GM18861 (cell line): ENCODE data around the gene SOCS1.

Experiments
- ATAC-seq: cut with Tn5 transposase; IDR thresholded peaks from one replicate; pipeline ENCODE4 v1.9.1; 2021; ENCODE audit not compliant: unreplicated experiment

The SOCS1 gene

GRCh38 chr16:11289202-11289601, 33.2 kb upstream of the SOCS1 start:
- ATAC-seq = no peak

DNA sequence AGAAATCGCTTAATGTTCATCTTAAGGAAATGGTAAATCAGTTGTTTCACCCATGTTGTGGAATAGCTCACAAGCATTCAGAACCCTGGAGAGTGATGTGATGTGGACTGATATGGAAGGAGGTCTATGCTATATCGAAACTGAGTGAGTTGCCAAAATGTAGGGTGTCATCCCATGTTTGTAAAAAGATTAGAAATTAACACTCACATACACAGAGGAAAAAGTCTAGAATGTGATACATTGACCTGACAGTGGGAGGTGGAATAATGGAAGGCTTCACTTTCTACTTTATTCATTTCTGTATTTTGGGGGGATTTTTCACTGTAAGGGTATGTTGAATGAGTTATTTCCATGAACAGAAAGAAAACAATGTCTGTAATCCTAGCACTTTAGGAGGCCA, 29.8 kb upstream of the SOCS1 start:
- no peak for ATAC-seq

DNA sequence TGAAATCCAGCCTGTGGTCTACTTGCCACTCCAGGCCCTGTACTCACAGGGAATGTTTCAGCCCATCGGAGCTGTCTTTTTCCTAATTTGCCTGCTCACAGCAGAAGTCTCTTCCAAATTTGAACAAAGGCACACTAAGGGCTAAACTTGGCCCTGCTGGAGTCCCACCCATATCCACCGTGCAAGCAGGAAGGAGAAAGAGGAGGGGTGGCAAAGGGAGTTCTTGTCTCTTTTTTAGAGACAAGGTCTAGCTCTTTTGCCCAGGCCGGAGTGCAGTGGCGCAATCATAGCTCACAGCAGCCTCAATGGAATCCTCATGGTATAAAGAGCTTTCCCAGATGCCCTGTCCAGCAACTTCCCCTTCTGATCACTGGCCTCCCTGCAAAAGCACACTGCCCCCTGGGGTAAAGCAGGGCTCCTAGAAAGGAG, 27.8 kb upstream of the SOCS1 start:
- ATAC-seq = no peak

DNA sequence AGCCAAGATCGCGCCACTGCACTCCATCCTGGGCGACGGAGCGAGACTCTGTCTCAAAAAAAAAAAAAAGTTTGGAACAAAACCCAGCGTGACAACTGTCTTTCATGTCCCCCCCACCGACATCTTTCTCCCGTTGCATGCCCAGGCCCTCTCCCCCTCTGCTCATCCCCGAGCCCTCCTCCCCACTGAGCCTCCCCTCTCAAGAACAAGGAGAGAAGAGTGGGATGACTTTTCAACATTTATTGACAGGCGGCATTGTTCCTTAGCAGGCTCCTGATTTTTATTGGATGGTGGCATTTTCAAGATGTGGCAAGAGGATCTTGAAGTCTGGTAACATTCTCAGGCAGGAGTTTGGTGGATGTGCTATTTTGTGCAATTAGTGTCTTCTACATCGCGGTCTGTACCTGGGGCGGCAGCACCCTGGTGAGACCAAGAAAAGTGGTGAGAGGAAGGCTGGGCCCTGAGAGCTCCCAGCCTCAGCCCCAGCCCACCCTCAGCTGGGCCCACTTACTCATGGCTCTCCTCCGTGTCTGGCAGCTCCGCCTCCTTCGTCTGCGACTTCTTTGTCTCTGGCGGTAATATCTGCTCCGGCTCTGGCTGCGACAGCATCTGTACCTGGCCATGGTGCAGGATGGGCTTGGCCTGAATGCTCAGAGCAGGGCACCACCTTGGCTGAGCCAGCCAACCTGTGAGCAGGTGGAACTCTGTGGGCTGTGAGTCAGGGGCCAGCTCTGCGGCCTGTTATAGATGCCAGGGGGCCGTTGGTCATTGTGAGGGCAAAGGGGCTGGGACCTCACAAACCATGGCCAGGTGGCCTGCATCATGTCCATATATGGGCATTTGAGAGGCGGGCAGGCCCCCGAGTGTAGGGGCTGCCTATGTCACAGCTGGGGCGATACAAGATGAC, 24.9 kb upstream of the SOCS1 start, which contains the start of gene PRM1:
Gene PRM1 (minus strand): TSS at position 715 of the 907 bp plus-strand sequence. CDS start 92 bp downstream, at position 623.
- no peak for ATAC-seq

DNA sequence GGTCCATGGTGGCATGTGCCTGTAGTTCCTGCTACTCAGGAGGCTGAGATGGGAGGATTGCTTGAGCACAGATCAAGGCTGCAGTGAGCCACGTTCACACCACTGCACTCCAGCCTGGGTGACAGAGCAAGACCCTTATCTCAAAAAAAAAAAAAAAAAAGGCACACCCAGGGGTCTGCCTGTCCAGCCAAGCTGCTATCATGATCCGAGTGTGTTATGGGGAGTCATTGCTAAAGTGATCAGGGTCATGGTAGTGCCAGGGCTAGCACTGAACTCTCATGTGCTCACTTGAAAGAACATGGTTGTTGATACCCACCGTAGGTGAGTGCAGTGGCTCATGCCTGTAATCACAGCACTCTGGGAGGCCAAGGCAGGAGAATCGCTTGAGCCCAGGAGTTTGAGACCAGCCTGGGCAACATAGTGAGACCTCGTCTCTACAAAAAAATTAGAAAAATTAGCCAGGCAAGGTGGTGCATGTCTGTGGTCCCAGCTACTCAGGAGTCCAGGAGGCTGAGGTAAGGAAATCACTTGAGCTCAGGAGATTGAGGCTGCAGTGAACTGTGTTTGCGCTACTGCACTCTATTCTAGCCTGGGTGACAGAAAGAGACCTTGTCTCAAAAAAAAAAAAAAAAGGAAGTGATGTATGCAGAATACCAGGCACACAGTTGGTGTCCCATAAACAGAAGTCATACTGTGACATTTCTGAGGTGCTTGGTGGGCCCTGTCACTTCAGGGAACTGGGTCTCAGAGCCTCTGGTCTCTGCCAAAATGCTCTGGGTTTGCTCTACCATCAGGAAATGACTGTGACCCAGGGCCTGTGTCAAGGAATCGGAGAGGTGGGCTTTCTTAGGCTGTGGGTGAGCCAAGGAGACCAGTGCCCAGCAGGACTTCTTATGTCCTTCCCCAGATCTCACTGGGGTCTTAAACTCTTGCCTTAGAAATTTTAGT, 23.0 kb upstream of the SOCS1 start:
- no peak for ATAC-seq

GRCh38 chr16:11277607-11278337, 21.8 kb upstream of the SOCS1 start:
- ATAC-seq = no peak

DNA sequence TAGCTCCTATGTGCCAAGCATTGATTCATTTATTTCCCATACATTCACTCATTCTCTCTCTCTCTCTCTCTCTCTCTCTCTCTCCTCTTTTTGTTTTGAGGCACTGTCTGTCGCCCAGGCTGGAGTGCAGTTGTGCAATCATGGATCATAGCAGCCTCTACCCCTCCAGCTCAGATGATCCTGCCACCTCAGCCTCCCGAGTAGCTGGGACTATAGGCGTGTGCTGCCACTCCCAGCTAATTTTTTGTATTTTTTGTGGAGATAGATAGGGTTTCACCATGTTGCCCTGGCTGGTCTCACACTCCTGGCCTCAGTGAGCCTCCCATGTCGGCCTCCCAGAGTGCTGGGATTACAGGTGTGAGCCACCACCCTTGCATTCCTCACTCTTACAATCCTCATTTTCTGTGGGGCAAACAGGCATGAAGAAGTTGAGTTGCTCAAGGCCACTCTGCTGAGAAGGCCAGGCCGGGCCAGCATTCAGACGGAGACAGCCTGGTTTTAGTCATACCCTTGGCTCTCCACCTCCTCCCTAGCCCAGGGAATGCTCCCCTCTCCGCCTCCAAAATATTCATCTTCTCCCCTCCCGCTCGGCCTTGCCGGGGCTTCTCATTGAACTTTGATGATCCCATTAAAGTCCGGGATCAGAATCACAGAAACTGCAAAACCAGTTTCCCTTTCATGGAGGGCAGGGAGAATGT, 21.0 kb upstream of the SOCS1 start:
- no peak for ATAC-seq

DNA sequence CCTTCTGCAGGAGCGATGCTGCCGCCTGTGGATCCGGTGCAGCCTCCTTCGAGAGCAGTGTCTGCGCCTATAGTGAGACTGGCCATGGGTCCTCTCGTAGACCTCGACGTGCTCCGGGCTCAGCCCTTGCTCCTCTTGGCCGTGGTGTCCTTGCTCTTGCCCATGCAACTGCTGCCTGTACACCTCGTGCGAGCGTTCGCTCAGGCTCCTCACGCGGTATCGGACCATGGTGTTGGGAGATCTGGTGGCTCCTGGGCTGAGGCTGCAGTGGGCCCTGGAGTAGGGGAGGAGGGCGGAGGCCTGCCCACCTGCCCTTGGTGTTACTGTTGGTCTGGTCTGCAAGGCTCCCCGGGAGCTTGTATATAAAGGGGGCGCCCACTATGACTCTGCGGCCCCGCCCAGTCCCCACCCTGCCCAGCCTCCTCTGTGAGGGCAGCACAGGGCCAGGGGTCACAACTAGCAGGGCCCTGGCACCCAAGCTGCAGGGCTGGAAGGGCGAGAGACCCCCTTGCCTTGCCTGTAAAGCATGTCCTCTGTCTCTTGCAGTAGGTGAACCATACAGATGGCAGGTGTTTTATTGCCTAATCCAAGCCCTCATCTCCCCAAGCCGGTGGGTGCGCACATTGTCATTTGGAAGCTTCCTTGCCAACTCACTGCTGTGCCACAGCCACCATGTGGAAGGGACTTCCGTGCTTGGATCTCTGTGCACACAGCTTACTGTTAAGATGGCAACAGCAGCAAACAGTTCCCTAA, 20.3 kb upstream of the SOCS1 start, which contains the start of gene PRM2:
Gene PRM2 (minus strand): TSS at position 338 of the 753 bp plus-strand sequence. CDS start 110 bp downstream, at position 228.
- ATAC-seq = no peak

DNA sequence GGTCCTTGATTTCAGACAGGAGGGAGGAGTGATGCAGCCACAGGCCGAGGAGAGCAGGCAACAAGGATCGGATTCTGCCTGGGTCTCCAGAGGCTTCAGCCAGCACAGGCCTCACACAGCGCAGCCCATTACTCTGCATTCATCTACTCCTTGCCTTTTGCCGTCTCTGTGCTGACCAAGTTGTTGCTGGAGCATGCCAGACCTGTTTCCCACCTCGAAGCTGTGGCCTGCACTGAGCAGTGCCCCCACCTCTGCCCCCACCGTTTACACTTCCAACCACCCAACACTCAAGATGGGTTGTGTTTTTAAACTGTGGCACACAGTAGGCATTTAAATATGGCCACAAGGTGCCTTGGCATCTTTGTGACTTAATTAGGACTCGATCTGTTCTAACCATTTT, 19.0 kb upstream of the SOCS1 start:
- ATAC-seq = no peak

- no peak for ATAC-seq
Observed at GRCh38 chr16:11273721-11274324, 17.8 kb upstream of the SOCS1 start.

DNA sequence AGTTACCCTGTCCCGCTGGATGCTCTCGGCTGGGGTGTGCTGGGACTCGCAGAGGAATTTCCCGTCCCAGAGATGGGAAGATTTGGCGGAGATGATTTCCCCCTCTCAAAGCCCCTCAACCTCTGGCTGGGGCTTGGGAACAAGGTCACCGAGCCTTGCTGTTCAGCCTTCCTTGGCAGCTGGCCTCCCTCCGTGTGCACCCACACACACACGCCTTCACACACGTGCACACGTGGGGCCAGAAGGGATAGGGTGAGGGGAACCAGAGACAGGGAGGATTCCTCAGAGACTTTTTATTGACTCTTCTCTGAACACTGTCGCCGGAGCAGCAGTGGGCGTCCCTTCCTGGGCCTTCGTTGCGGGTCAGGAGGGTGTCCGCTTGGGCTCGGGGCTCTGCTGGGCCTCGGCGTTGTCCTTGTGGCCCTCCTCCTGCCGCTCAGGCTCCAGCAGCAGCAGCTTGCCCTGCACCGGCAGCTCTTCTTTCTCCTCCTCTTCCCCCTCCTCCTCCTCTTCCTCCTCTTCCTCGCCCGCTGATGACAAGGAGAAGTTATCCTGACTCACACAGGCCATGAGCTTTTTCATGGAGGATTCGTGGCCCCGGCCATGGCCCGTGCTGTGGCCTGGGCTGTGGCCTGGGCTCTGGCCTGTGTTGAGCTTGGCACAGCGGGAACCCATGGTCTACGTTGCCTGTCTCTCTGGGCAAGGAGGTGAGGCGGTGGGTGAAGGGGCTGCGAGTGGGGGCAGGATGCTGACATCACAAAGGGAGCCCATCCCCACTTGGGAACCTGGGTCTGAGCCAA, 17.1 kb upstream of the SOCS1 start, which contains the start of gene PRM3:
Gene PRM3 (minus strand): TSS at position 709 of the 800 bp plus-strand sequence. CDS start 34 bp downstream, at position 675.
- no peak for ATAC-seq

DNA sequence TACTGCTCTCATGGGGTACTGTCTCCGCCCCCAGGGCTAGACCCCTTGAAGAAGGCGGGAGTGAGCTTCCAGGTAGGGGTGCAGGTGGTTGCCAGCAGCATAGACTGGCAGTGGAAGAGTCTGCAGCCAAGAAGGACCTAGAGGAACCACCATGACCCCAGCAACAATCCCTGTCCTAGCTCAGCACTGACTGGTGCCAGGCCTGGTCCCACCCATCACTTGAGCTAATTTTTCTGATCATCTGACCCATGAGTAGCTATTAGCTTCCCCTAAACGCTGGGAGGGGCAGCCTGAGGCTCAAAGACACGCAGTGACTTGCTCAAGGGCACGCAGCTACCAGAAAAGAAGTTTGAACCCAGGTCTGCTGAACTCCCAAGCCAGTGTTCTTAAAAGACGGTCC, 16.5 kb upstream of the SOCS1 start:
- ATAC-seq = no peak

- ATAC-seq = no peak
Observed at GRCh38 chr16:11271610-11272009, 15.6 kb upstream of the SOCS1 start.

GRCh38 chr16:11270602-11271162, 14.7 kb upstream of the SOCS1 start:
- ATAC-seq = no peak

DNA sequence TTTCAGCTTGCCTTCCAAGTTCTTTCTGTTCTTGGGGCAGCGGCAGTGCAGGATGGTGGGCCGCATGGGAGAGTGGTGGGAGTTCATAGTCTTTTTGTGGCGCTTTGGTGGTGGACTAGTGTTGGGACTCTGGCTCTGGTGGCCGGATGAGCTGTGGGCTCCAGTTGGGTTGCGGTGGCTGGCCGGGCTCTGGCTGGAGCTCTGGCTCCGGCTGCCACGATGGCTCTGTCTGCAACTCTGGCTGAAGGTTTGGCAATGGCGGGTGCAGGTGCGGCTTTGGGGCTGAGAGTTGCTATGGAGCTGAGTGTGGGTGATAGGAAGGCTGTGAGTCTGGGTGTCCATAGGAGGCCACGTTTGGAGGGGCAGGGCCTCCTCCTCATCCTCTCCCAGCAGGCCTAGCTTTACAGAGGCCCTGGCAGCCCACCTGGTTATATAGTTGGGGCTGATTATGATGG, 12.9 kb upstream of the SOCS1 start, which contains the start of gene TNP2:
Gene TNP2 (minus strand): TSS at position 405 of the 455 bp plus-strand sequence. CDS start 63 bp downstream, at position 342.
- ATAC-seq = no peak

DNA sequence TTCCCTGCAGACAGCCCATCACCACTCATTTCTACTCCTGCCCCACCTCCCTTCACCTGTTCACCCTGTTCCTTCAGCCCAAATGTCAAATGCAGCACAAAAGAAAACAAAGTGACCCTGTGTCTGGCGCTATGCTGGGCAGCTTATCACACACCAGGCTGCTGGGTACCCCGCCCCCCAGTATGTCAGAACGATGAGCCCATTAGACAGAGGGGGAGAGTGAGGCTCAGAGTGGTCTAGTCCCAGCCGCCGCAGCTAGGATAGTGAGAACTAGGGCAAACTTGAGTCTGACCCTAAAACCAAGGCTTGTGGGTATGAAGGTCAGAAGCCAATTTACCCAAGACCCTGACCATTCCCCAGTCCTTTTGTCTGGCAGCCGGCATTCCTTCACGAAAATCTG, 9.1 kb upstream of the SOCS1 start:
- no peak for ATAC-seq

DNA sequence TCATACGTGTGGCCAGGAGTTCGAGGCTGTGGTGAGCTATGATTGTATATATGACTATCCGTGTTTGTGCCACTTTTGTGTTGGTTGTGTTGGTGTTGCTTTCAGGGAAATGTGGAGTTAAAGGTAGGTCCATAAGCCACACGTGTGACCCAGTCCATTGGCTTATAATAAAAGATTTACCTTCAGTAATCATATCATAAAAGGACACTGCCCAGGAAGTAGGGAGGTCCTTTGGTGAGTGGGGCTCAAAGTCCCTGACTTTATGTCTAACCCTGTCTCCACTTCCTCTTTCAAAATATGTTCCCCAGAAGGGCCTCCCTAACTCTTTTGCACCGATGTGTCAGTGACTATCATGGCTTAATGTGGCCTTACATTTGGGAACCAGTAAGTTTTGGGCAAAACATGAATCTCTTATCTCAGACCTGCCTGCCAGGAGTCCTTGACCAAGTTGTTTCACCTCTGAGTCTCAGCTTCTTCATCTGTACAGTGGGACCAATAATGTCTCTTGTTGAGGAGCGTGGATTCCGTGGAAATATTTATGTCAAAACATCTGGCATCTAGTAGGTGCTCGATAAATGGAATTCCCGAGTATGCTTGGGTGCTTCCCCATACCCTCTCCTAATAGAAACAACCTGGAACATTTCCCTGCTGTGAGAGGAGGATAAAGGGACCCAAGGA, 8.3 kb upstream of the SOCS1 start:
- no peak for ATAC-seq
